Breast epithelium (tissue), 4 donors: ENCODE results near the gene VPS51. TPM values are rescaled to one million over a fixed set of nuclear protein-coding genes. Genes with fewer than 3 reads are reported as not detected.

Experiments
- DNase-seq, 2 donors: peaks; one replicate each; pipeline ENCODE4 v3.0.0-alpha.2; 2019; ENCODE audit warnings: low spot score in 2 of 2
- H3K27ac ChIP-seq, 2 donors: fragments of 200-600 bp; sonication (generic) in 1 of 2; one replicate each; pipeline ENCODE4 v1.5.1; 2016 to 2019; ENCODE audit warnings: mild to moderate bottlenecking in 1 of 2
- H3K27me3 ChIP-seq, 2 donors: fragments of 200-600 bp; sonication (generic) in 1 of 2; one replicate each; pipeline versions ENCODE4 v1.5.1 to v1.6.0; 2017 to 2019; ENCODE audit warnings: control low read depth in 1 of 2, mild to moderate bottlenecking in 1 of 2
- H3K36me3 ChIP-seq: fragments of 200-600 bp; one replicate; pipeline ENCODE4 v1.5.1; 2019
- H3K4me1 ChIP-seq, 2 donors: fragments of 200-600 bp; sonication (generic); one replicate each; pipeline ENCODE4 v1.5.1; 2016 to 2019; ENCODE audit warnings: control low read depth in 1 of 2
- H3K4me3 ChIP-seq, 3 donors: fragments of 200-600 bp; sonication (generic); 1 replicate in 2 of 3; 2 replicates in 1 of 3; pipeline ENCODE4 v1.5.1; 2016 to 2019; ENCODE audit warnings: mild to moderate bottlenecking in 3 of 3, moderate library complexity in 2 of 3
- H3K9me3 ChIP-seq, 2 donors: fragments of 200-600 bp; sonication (generic) in 1 of 2; one replicate each; pipeline ENCODE4 v1.5.1; 2016 to 2019; ENCODE audit warnings: control low read depth in 1 of 2
- CTCF ChIP-seq, 3 donors: fragments of 450-650 bp; IDR thresholded peaks; one replicate each; pipeline ENCODE4 v1.5.1; 2016 to 2017; ENCODE audit warnings: antibody characterized with exemption in 3 of 3, mild to moderate bottlenecking in 3 of 3, moderate library complexity in 3 of 3
- POLR2A ChIP-seq: fragments of 450-650 bp; IDR thresholded peaks from one replicate; pipeline ENCODE4 v1.6.1; 2016; ENCODE audit warnings: antibody characterized with exemption, mild to moderate bottlenecking, moderate library complexity
- POLR2AphosphoS5 ChIP-seq, 3 donors: sonication (generic); formaldehyde crosslinking; IDR thresholded peaks; one replicate each; pipeline ENCODE4 v1.6.1; 2017; ENCODE audit warnings: antibody characterized with exemption in 3 of 3
- intact Hi-C: fragments of 100-400 bp; cut with DNase I; formaldehyde crosslinking; loops from one replicate; pipeline ENCODE4 v1.15.1; 2023; ENCODE audit warnings: low total_unique reads
- total RNA-seq, 3 donors: library from RNA; depleted of rRNA; stranded (reverse); fragments of >200 nt; gene quantifications; one replicate each; pipeline ENCODE4 v1.1.0, GENCODE V29; 2016

The VPS51 gene
- total RNA-seq, 3 donors from 2014 or later: 166 to 317 (median 218) TPM

- Histone ChIP-seq H3K36me3 (peaks cover 7% of the 10 kb centered on the region), H3K9me3 (no peaks in the 10 kb centered on the region), H3K4me1 (no peaks in the 10 kb centered on the region), H3K27ac (no peak overlapping the region), H3K4me3 (no peak overlapping the region), H3K27me3 (no peaks in the 10 kb centered on the region)
- no peak for DNase-seq
- intact Hi-C loops: no loop called here
- no peak for TF ChIP-seq POLR2A
- no peak for TF ChIP-seq POLR2AphosphoS5 (IDR thresholded peaks at IDR 0.05)
- TF ChIP-seq CTCF (IDR thresholded peaks at IDR 0.05): no peak
Measured at GRCh38 chr11:65087827-65088226, 8.2 kb upstream of the VPS51 start.

- Histone ChIP-seq H3K27ac (no peak overlapping the region), H3K36me3 (peaks cover 7% of the 10 kb centered on the region), H3K4me3 (no peak overlapping the region), H3K27me3 (no peaks in the 10 kb centered on the region), H3K9me3 (no peaks in the 10 kb centered on the region), H3K4me1 (no peaks in the 10 kb centered on the region)
- intact Hi-C loops: no loop called here
- TF ChIP-seq CTCF (IDR thresholded peaks at IDR 0.05) (no peak), POLR2AphosphoS5 (IDR thresholded peaks at IDR 0.05) (no peak), POLR2A (no peak)
- DNase-seq: no peak
Measured at GRCh38 chr11:65089621-65090020, 6.4 kb upstream of the VPS51 start.

DNA sequence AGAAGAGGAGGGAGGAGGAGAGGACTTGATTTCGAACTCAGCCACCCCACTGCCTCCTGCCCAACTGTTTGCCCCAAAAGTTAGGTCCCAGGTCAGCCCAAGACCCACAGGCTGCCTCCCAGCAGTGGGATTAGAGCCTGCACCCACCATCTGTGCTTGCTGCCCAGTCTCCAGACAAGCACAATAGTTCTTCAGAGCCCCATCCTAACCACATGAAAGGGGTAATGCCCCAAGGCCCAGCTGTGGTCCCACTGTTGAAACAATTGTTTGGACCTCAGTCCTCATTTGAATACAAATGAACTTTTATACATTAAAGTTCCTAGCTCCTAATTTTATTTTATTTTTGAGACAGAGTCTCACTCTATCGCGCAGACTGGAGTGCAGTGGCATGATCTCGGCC lies 5.4 kb upstream of the VPS51 start:
- H3K27me3 ChIP-seq: no peaks in the 10 kb centered on the region
- H3K9me3 ChIP-seq: no peaks in the 10 kb centered on the region
- no peaks in the 10 kb centered on the region for H3K4me1 ChIP-seq
- peaks cover 7% of the 10 kb centered on the region for H3K36me3 ChIP-seq
- no peak overlapping the region for H3K27ac ChIP-seq
- DNase-seq: no peak
- TF ChIP-seq POLR2A: no peak
- TF ChIP-seq CTCF (IDR thresholded peaks at IDR 0.05): no peak
- TF ChIP-seq POLR2AphosphoS5 (IDR thresholded peaks at IDR 0.05): no peak
- intact Hi-C loops: no loop called here
- no peak overlapping the region for H3K4me3 ChIP-seq

- intact Hi-C loops: no loop called here
- no peaks in the 10 kb centered on the region for H3K9me3 ChIP-seq
- peaks cover 0 to 5% of the 10 kb centered on the region in 2 donors for H3K4me1 ChIP-seq
- no peaks in the 10 kb centered on the region for H3K27me3 ChIP-seq
- TF ChIP-seq POLR2A: no peak
- TF ChIP-seq POLR2AphosphoS5 (IDR thresholded peaks at IDR 0.05): no peak
- no peak for TF ChIP-seq CTCF (IDR thresholded peaks at IDR 0.05)
- peak overlapping the region; percentile 96 for H3K27ac ChIP-seq
- no peak for DNase-seq
- H3K4me3 ChIP-seq: peak overlapping the region in 2 of 3 donors; percentile 86 to 91
- H3K36me3 ChIP-seq: no peaks in the 10 kb centered on the region
Measured at GRCh38 chr11:65095427-65095826, 587 bp upstream of the VPS51 start.

DNA sequence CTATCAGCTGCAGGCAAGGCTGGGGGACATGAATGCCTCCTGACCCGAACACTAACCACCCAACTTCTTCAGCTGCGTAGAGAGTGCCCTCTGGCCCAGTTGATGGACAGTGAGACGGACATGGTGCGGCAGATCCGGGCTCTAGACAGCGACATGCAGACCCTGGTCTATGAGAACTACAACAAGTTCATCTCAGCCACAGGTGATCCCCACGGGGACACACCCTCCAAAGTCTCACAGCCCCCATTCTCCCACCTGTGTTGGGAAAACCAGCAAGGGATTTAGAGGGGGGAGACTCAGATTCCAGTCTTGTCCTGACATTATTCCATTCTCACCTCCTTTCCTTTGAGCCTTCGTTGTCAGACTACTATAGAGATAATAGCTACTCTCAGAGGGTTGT lies 912 bp downstream of the VPS51 start:
- TF ChIP-seq POLR2AphosphoS5 (IDR thresholded peaks at IDR 0.05): no peak
- no peaks in the 10 kb centered on the region for H3K9me3 ChIP-seq
- DNase-seq: no peak
- H3K27ac ChIP-seq: peak overlapping the region; percentile 96
- intact Hi-C loops: no loop called here
- no peaks in the 10 kb centered on the region for H3K27me3 ChIP-seq
- H3K4me1 ChIP-seq: peaks cover 0 to 5% of the 10 kb centered on the region in 2 donors
- H3K36me3 ChIP-seq: no peaks in the 10 kb centered on the region
- peak overlapping the region; percentile 84 to 91 (median 86) for H3K4me3 ChIP-seq
